Measurements from ENCODE around the gene ANKRD24.

ANKRD24 gene

DNA sequence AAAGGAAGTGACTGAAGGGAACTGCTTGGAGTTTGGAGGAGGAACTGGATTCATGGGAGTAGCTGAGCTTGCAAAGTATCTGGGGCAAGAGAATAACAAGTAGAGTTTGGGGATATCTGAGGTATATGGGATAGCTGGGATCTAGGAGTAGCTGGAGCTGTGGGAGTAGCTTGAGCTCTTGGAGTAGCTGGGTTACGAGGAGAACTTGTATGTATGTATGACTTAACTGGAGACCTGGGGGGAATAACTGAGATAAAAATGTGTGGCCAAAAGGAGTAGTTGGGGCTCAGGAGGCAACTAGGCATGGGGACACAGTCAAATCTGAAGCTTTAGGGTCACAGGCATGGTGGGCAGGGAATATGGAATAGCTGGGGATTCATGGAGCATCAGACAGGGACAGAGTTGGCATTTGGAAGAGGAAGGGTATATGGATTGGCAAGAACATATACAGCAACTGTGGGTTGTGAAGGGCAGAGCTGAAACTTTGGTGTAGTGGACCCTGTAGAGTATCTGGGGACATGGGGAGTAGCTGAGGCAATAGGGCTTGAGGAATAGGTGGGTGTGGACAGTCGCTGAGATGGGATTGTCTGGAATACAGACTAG is 18.6 kb downstream of the ANKRD24 start:
- Histone ChIP-seq H3K9ac (ENCODE audit: low read length) (no peak overlapping the region), H3K79me2 (ENCODE audit: control insufficient read depth, insufficient read depth, low read length) (no peaks in the 10 kb centered on the region), H3K18ac (ENCODE audit: low read length) (no peak overlapping the region), H3K4me2 (ENCODE audit: low read length) (no peak overlapping the region), H2BK5ac (ENCODE audit: low read length) (no peak overlapping the region), H3K4me1 (ENCODE audit: control insufficient read depth, low read depth, low read length) (no peaks in the 10 kb centered on the region), H3K4me3 (ENCODE audit: low read length) (no peak overlapping the region), H4K5ac (ENCODE audit: low read length) (no peak overlapping the region), H3K79me1 (ENCODE audit: low read length) (no peaks in the 10 kb centered on the region), H3K4ac (ENCODE audit: low read depth, low read length) (no peak overlapping the region), H2BK15ac (replicated peaks; ENCODE audit: low read depth) (no peak overlapping the region), H3K27ac (ENCODE audit: low read depth, low read length) (no peak overlapping the region), H2AK5ac (ENCODE audit: low read length) (no peak overlapping the region), H3K36me3 (ENCODE audit: control insufficient read depth, insufficient read depth, low read length) (no peaks in the 10 kb centered on the region), H3K27me3 (ENCODE audit: insufficient read depth, low read length, poor library complexity) (no peaks in the 10 kb centered on the region), H3K23ac (ENCODE audit: low read length) (no peak overlapping the region), H3K56ac (ENCODE audit: low read length) (no peak overlapping the region), H2BK120ac (ENCODE audit: low read depth, low read length) (no peak overlapping the region), H4K8ac (ENCODE audit: low read depth, low read length) (no peak overlapping the region)
- DNase-seq, result no peak
- no CpG with 5 or more reads among the region's 2 CpGs for WGBS (ENCODE audit: extremely low coverage, insufficient coverage, low lambda C conversion rate)

- Histone ChIP-seq H3K9ac (ENCODE audit: low read length) (no peak overlapping the region), H3K18ac (ENCODE audit: low read length) (no peak overlapping the region), H3K56ac (ENCODE audit: low read length) (no peak overlapping the region), H3K4me3 (ENCODE audit: low read length) (no peak overlapping the region), H3K4me2 (ENCODE audit: low read length) (no peak overlapping the region), H3K27me3 (ENCODE audit: insufficient read depth, low read length, poor library complexity) (no peaks in the 10 kb centered on the region), H2BK15ac (replicated peaks; ENCODE audit: low read depth) (no peak overlapping the region), H4K5ac (ENCODE audit: low read length) (no peak overlapping the region), H2BK5ac (ENCODE audit: low read length) (no peak overlapping the region), H3K79me1 (ENCODE audit: low read length) (no peaks in the 10 kb centered on the region), H4K8ac (ENCODE audit: low read depth, low read length) (no peak overlapping the region), H3K36me3 (ENCODE audit: control insufficient read depth, insufficient read depth, low read length) (no peaks in the 10 kb centered on the region), H3K4me1 (ENCODE audit: control insufficient read depth, low read depth, low read length) (no peaks in the 10 kb centered on the region), H3K27ac (ENCODE audit: low read depth, low read length) (no peak overlapping the region), H3K23ac (ENCODE audit: low read length) (no peak overlapping the region), H2BK120ac (ENCODE audit: low read depth, low read length) (no peak overlapping the region), H2AK5ac (ENCODE audit: low read length) (no peak overlapping the region), H3K79me2 (ENCODE audit: control insufficient read depth, insufficient read depth, low read length) (no peaks in the 10 kb centered on the region), H3K4ac (ENCODE audit: low read depth, low read length) (no peak overlapping the region)
- DNase-seq, result no peak
- no CpG with 5 or more reads among the region's 4 CpGs for WGBS (ENCODE audit: extremely low coverage, insufficient coverage, low lambda C conversion rate)
Observed at GRCh38 chr19:4201798-4202197, 19.3 kb downstream of the ANKRD24 start.

DNA sequence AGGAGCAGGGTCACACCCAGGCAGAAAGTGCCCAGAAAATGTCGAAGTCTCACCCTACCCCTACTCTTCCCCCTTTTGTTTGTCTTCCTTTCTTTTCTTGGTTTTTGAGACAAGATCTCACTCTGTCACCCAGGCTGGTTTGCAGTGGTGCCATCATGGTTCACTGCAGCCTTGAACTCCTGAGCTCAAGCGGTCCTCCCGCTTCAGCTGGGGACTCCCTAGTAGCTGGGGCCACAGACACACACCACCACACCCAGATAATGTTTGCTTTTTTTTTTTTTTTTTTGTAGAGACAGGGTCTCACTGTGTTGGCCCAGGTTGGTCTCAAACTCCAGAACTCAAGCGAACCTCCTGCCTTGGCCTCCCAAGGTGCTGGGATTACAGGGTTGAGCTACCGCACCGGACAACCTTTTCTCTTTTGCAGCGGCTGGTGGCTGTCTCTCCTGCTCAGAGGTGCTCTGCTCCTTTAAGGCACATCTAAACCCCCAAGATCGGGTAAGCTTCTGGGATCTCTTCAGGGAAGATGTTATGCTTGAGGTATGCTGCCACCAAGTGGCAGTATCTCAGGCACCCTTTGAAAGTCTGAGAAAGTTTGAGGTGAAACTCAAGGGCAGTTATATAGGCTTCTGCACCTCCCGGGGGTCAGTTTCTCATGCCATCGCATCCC is 24.5 kb downstream of the ANKRD24 start:
- Histone ChIP-seq H4K8ac (ENCODE audit: low read depth, low read length) (no peak overlapping the region), H2BK5ac (ENCODE audit: low read length) (no peak overlapping the region), H3K18ac (ENCODE audit: low read length) (no peak overlapping the region), H3K79me2 (ENCODE audit: control insufficient read depth, insufficient read depth, low read length) (no peaks in the 10 kb centered on the region), H3K23ac (ENCODE audit: low read length) (no peak overlapping the region), H3K36me3 (ENCODE audit: control insufficient read depth, insufficient read depth, low read length) (no peaks in the 10 kb centered on the region), H3K4ac (ENCODE audit: low read depth, low read length) (no peak overlapping the region), H3K9ac (ENCODE audit: low read length) (no peak overlapping the region), H2AK5ac (ENCODE audit: low read length) (no peak overlapping the region), H3K4me3 (ENCODE audit: low read length) (no peak overlapping the region), H3K27ac (ENCODE audit: low read depth, low read length) (no peak overlapping the region), H3K27me3 (ENCODE audit: insufficient read depth, low read length, poor library complexity) (no peaks in the 10 kb centered on the region), H2BK120ac (ENCODE audit: low read depth, low read length) (no peak overlapping the region), H3K79me1 (ENCODE audit: low read length) (no peaks in the 10 kb centered on the region), H4K5ac (ENCODE audit: low read length) (no peak overlapping the region), H2BK15ac (replicated peaks; ENCODE audit: low read depth) (no peak overlapping the region), H3K56ac (ENCODE audit: low read length) (no peak overlapping the region), H3K4me2 (ENCODE audit: low read length) (no peak overlapping the region), H3K4me1 (ENCODE audit: control insufficient read depth, low read depth, low read length) (no peaks in the 10 kb centered on the region)
- WGBS (ENCODE audit: extremely low coverage, insufficient coverage, low lambda C conversion rate), result no CpG with 5 or more reads among the region's 10 CpGs
- DNase-seq, result peak; percentile 25

DNA sequence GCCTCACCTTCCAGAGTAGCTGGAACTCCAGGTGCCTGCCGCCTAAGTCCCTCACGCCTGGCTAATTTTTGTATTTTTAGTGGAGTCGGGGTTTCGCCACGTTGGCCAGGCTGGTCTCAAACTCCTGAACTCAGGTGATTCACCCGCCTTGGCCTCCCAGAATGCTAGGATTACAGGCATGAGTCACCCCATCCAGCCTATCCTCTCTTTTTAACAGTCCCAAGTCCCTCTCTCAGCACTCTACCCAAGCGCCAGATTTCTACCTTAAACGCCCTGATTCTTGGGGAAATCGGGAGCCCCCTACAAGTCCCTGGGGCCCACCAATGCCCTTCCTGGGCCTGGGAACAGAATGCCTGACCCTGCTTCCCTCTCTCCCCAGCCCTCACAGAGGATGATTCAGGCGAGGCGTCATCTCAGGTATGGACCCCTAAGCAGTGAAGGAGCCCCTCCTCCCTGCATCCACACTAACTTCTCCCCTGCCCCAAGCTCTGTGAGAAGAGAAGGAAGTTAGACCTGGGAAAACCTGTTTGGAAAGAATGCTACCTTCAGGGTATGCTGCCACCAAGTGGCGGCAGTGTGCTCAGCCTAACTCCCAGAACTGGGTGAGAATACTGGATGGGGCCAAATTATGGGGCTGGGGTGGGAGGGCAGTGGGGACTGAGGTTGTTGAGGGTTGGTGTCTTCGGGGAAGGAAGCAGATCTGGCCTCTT is 26.1 kb downstream of the ANKRD24 start:
- Histone ChIP-seq H4K8ac (ENCODE audit: low read depth, low read length) (no peak overlapping the region), H2BK120ac (ENCODE audit: low read depth, low read length) (no peak overlapping the region), H3K4me3 (ENCODE audit: low read length) (no peak overlapping the region), H3K23ac (ENCODE audit: low read length) (no peak overlapping the region), H3K4ac (ENCODE audit: low read depth, low read length) (no peak overlapping the region), H4K5ac (ENCODE audit: low read length) (no peak overlapping the region), H3K56ac (ENCODE audit: low read length) (no peak overlapping the region), H3K36me3 (ENCODE audit: control insufficient read depth, insufficient read depth, low read length) (no peaks in the 10 kb centered on the region), H3K9ac (ENCODE audit: low read length) (no peak overlapping the region), H2BK15ac (replicated peaks; ENCODE audit: low read depth) (no peak overlapping the region), H3K27ac (ENCODE audit: low read depth, low read length) (no peak overlapping the region), H3K79me2 (ENCODE audit: control insufficient read depth, insufficient read depth, low read length) (no peaks in the 10 kb centered on the region), H3K18ac (ENCODE audit: low read length) (no peak overlapping the region), H3K27me3 (ENCODE audit: insufficient read depth, low read length, poor library complexity) (no peaks in the 10 kb centered on the region), H2BK5ac (ENCODE audit: low read length) (no peak overlapping the region), H3K4me2 (ENCODE audit: low read length) (no peak overlapping the region), H3K79me1 (ENCODE audit: low read length) (no peaks in the 10 kb centered on the region), H2AK5ac (ENCODE audit: low read length) (no peak overlapping the region), H3K4me1 (ENCODE audit: control insufficient read depth, low read depth, low read length) (no peaks in the 10 kb centered on the region)
- WGBS (ENCODE audit: extremely low coverage, insufficient coverage, low lambda C conversion rate), result no CpG with 5 or more reads among the region's 13 CpGs
- DNase-seq, result peak; percentile 83

DNA sequence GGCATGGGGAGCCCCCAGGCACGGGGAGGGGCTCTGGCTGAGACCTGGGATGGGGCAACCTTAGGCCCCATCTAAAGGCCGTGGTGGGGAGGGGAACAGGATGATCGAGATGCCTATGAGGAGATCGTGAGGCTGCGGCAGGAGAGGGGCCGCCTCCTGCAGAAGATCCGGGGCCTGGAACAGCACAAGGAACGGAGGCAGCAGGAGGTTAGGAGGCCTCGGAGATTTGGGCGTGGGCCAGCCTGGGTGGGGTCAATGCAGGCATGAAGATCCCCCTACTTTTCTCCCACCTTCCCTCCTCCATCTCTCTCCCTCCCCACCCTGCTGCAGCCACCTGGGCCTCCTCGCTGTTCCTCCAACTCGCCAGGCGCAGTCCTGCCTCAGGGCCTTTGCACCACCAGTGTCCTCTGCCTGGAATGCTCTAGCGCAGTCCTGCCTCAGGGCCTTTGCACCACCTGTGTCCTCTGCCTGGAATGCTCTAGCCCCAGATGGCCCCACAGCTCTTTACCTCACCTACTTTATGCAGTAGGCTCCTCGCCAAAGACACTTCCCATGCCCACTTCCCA is 27.8 kb downstream of the ANKRD24 start:
- no peak overlapping the region for H3K23ac ChIP-seq (ENCODE audit: low read length)
- no peak overlapping the region for H2BK5ac ChIP-seq (ENCODE audit: low read length)
- H3K4me2 ChIP-seq (ENCODE audit: low read length), result no peak overlapping the region
- H2BK120ac ChIP-seq (ENCODE audit: low read depth, low read length), result no peak overlapping the region
- H3K79me2 ChIP-seq (ENCODE audit: control insufficient read depth, insufficient read depth, low read length), result no peaks in the 10 kb centered on the region
- H4K5ac ChIP-seq (ENCODE audit: low read length), result no peak overlapping the region
- no peak overlapping the region for H2AK5ac ChIP-seq (ENCODE audit: low read length)
- H3K27me3 ChIP-seq (ENCODE audit: insufficient read depth, low read length, poor library complexity), result no peaks in the 10 kb centered on the region
- no peak overlapping the region for H3K56ac ChIP-seq (ENCODE audit: low read length)
- no CpG with 5 or more reads among the region's 15 CpGs for WGBS (ENCODE audit: extremely low coverage, insufficient coverage, low lambda C conversion rate)
- no peak overlapping the region for H3K4me3 ChIP-seq (ENCODE audit: low read length)
- no peak overlapping the region for H2BK15ac ChIP-seq (replicated peaks; ENCODE audit: low read depth)
- H3K18ac ChIP-seq (ENCODE audit: low read length), result no peak overlapping the region
- H4K8ac ChIP-seq (ENCODE audit: low read depth, low read length), result no peak overlapping the region
- H3K79me1 ChIP-seq (ENCODE audit: low read length), result no peaks in the 10 kb centered on the region
- no peaks in the 10 kb centered on the region for H3K36me3 ChIP-seq (ENCODE audit: control insufficient read depth, insufficient read depth, low read length)
- no peak for DNase-seq
- no peak overlapping the region for H3K4ac ChIP-seq (ENCODE audit: low read depth, low read length)
- no peaks in the 10 kb centered on the region for H3K4me1 ChIP-seq (ENCODE audit: control insufficient read depth, low read depth, low read length)
- H3K27ac ChIP-seq (ENCODE audit: low read depth, low read length), result no peak overlapping the region
- H3K9ac ChIP-seq (ENCODE audit: low read length), result no peak overlapping the region

Data from mesendoderm (in vitro differentiated cells).